ENCODE results near the gene COL4A2.

COL4A2 gene

DNA sequence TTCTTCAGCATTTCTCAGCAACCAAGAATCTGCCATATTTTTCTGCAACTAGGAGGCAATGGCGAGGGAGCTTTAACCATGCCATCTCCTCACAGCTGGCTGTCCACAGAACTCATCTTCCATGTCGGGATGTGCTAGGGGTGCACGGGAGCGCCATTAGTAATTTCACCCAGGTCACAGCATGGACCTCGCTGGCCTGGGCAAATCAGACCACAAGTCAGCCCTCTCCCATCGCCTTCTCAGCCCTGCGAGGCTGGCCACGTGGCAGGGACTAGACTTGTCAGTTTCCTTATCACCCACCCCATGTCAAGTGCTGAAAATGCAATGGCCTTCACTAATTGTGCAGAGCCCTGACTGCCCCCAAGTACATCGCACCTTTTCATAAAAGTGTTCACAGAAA lies 15.8 kb upstream of the COL4A2 start:
- no peak for DNase-seq

DNA sequence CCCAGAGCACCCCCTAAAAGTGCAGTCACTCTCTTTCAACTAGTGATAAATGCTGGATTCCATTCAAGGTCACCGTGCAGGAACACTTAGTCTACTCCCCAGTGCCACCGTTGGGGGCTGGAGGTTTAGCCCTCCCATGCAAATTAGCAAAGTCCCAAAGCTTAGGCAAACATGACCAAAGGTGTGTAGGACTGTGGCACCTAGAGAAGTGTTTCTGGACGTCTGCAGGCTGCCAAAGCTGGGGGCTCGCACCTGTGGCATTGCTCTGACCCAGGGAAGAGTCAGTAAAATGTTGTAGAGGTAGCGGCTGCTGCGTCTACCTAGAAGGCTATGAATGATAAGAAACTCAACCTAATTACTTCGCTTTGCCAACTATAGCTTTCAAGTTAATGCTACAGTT lies 14.0 kb upstream of the COL4A2 start:
- DNase-seq: no peak

DNA sequence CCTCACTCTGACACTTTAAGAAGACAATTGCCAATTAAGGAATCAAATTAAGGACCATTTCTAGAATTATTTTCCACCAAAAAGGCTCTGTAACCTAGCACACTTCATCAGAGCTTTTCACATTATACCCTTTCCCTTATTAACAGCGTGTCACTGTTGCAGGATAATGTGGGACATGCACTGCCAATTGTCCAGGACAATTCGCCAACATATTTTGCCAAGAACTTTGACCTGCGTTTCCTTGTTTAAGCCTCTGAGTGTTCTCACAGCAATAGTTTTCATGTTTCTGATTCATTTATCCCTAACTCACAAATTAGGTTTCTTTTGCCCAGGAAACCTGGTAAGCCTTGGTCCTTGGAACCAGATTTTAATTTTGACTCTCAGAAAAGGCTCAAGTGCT lies 13.4 kb upstream of the COL4A2 start:
- no peak for DNase-seq

DNA sequence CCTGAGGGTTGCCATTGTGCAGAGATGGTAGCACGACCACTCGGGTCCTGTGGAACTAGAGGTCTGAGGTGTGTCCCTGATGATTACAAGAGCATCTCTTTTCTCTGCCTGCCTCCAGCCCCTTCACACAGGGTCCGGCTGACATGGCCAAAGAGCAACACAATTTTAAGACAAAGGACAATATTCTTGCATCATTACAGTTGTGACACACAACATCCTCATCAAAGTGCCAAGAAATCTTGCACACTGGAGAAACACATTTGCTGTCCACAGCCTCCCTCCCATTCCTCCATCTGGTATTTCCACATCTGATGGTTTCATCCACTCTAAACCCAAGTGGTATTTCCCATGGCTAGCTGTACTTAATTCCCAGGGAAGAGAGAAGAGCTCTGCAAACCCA lies 12.9 kb upstream of the COL4A2 start:
- DNase-seq: no peak

DNA sequence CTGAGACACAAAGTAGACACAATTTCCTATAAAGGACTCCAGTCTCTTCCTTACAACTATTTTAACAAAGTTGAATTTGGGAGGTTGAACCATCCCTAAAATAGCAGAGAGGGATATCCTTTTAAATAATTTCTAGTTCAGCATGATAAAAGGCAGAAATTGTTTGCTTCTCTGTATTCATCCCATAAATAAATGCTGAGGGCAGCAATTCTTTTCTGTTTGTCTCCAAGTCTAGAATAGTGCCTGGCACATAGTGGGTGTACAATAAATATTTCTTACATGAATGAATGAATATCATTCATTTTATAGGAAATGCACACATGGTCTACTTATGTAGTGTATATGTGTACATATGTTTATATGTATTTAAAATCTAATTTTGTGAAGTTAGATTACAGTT lies 12.5 kb upstream of the COL4A2 start:
- no peak for DNase-seq

DNA sequence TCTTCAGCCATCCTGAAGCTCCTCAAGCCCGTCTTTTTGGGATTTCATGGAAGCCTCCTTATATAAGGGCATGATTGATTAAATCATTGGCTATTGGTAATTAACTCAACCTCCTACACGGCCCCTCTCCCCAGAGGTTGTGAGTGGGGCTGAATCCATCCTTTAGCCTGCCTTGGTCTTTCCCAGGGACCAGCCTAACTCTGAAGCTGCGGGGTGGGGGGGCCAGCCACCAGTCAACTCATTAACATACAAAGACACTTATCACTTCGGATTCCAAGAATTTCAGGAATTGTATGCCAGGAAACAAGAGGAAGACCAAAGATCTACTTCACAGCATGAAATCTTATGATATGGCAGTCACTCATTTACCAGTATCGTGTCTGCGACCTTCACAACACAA lies 10.1 kb upstream of the COL4A2 start:
- DNase-seq: no peak

DNA sequence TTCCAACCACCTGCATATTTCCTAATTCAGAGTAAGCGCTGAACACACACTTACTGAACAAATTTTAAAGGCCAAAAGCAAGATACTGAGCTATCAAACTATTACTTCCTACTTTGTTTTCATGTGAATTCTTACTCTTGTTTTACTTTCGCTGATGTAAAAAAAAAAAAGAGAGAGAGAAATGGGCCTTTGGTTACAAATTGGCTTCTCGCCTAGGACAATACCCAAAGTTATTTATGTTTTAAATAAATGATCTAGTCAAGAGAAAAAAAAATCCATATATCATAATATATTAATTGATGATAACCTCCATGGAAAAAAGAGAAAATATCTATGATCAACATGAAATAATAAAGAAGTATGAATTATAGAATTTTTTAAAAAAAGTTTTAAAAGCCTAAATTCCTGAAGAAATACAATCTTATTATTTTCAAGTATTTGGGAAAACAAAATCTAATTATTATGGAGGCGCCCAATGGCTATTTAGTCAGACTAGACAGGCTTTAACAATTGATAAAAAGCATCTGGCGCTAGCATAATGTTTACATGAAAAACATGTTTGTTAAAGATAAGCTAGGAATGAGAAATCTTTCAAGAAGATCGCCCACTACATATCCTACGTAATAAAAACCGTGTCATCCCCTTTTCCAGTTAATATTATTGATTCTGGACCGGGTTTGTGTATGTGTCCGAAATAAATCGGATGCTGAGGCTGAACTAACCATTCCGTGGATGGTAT lies 9.1 kb upstream of the COL4A2 start:
- no peak for DNase-seq

DNA sequence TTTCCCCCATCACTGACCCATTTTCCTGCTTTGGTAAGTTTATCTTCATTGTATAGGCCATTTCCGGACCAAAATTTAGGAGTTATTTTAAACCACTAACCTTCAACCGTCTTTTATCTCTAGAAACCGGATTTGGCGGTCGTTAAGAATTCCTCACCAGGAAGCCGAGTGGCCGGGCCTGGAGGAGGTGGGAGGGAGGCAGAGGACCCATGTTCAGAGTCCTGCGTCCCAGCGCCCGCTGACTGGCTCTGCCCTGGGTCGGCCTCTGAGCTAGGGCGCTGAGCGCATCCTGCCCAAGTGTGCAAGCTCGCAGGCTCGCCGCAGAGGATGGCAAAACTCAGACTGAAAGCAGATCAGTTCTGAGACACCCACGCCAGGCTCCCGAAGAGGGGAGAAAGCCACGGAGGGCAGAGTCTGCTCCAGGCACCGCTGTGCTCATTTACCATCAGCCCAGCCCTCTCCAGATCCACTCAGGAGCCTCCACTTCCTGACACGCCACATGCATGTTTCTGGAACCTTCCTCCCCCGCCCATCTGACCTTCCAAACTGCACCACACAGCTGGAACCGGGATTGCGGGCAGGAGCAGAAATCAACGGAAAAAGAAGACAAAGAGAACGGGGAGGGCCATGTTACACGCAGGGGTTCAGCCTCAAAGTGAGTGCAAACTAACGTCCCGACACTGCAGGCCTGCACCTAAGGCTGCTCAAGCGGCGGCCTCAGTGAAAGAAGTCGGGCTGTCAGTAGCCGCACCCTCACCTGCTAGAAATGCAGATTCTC lies 8.4 kb upstream of the COL4A2 start:
- DNase-seq: no peak

DNA sequence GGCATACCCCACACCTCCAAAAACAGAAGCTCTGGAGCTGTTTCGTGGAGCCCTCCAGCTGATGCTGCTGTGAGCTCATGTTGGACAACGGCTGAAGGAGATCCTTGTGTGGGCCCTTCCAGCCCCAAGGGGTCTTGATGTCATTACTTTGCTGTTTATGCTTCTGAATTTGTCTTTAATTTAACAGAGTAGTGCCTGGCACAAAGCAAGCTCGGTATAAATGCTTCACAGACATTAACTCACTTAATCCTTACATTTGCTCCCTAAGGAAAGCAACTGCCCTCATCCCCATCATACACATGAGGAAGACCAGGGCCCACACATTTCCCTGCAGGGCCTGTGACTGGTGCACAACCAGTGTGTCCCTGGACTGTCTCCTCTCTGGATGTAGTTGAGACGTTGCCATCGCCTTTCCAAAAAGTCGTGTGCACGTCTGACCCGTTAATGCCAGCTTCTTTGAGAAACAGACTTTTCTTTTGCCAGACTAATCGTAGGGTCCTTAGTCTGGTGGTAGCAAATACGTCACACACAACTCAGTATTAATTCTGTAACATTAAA lies 7.7 kb upstream of the COL4A2 start:
- DNase-seq: no peak

DNA sequence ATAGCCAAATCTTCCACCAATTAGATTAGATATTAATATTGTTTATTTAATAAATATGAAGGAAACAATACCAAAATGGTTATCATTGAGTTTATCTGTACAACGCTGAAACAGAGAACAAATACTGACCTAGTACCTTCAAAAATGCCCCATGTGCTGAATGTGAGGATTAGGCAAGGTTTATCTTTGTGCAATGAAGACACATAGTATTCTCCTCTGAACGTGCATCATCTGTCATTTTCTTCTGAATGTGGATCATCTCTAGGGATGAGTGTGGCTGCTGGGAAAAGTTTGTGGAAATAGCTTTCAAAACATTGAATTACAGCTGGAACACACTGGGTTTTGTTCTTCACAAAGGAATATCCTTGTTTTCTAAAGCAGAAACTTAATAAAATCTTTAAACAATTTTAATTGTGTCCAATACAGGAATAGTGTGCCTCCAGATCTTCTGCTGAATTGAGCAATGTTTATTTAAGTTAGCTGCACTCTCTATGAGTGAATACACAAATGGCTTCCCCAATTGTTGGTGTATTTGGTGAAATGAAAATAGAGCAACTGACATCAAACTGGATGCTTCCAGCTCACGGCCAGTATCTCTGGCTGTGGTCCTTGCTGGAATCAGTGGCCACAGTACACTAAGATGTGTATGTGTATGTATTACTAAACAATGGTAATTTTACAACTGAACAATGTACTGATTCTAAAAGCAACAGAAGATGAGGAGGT lies 6.8 kb upstream of the COL4A2 start:
- no peak for DNase-seq

DNA sequence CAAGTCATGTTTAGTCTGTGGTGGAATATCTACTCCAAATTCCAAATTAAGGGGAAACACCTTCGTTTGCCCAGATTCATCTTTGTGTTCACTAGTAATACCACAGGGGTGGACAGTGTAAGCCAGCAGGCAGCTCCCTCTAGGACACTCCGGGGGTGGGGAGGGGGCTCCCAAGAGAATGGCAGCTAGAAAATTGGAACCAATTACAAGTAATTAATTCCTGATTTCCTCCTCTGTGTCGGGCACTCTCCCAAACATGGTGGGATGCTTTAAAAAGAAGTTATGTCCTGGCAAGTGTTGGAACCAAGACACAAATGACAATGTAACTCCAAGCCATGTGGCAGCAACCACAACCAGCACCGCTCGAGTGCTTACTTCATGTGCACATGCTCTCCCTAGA lies 6.0 kb upstream of the COL4A2 start:
- DNase-seq: no peak

DNA sequence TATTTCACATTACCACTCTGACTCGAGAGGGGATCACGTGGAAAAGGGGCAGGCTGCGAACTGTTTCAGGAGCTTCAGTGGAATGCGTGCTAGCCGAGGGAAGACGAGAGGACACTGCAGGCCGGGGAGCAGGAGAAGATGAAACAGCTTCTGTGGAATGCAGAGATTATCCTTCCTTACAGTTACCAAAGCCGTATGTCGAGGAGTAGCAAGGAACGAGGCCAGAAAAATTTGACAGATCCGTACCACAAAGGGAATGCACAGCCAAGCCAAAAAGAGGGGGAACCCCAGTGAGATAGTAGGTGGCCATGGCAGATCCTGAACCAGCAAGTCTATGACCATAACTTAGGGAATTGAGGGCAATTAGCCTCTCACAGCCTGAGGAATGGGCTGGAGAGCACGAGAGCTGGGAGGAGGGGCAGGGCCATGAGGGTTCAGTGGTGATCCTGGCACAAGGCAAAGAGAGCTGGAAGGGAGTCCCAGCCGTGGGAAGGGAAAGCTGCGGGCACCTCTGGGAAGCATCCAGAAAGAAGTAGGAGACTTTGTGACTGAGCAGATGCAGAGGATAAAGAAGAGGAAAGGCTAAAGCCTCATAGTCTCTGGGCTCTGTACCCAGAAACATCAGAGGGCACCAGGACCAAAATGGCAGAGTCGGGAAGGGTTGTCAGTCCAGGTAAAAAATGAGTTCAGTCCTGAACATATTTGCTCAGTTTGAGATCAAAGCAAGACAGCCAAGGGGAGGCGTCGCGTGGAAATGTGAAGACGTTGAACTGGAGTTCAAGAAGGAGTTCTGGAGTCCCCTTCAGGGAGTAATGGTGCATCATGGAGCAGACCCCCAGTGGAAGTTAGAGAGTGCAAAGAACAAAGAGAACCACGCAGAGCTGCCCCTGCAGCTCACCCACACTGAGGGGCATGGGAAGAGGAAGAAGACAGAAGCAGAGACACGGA lies 5.2 kb upstream of the COL4A2 start:
- DNase-seq: no peak

DNA sequence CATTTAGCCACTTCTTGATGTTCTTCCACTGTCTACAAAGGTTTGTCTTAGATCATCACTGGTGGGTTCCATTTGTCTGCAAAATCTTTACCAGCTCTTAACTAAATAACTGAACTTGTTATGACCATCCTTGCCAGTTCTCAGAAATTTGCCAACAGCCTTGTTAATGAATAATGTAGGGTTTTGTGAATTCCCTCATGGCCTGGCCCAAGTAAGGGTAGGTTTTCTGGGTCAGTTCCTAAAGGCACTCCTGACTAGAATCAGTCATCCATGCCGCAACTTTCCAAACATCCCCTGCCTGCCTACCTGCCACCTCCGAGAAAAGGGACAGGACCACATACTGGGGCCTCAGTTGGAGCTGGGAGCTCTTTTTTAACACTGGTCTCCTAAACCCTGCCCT lies 4.1 kb upstream of the COL4A2 start:
- DNase-seq: no peak

DNA sequence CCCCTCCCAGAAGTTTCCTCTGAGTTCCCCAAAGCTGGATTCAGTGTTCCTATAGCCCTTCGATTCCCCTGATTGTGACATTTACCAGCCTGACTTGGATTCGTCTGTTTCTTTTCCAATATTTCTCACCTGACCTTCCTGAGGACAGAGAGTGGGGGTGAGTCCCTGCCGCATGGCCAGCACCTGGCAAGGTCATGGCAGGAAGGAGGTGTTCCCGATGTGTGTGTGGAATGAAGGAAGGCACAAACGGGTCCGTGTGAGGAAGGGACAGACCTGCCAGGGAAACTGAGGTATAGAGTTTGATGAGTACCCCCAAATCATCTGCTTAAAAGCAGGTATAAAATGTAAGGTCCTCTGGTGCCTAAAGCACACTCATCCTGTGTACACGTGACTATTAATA lies 3.4 kb upstream of the COL4A2 start:
- DNase-seq: no peak

DNA sequence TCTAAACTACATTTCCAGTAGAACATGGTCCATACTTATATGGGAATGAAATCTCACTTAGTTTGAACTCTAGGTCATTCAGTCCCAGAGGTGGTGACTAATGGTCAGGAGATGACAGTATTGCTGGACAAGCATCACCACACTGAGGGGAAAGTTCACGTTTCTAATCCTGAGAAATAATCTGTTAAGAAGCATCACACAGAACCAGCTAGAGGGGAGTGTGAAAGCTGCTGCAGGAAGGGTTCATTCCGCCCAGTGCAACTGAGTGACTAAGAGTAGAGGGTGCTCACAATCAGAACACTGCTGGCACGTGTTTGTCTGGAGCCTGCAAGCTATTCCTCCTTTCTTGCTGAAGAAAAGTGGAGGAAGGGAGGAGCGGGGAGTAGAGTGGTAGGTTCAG lies 2.8 kb upstream of the COL4A2 start:
- no peak for DNase-seq

DNA sequence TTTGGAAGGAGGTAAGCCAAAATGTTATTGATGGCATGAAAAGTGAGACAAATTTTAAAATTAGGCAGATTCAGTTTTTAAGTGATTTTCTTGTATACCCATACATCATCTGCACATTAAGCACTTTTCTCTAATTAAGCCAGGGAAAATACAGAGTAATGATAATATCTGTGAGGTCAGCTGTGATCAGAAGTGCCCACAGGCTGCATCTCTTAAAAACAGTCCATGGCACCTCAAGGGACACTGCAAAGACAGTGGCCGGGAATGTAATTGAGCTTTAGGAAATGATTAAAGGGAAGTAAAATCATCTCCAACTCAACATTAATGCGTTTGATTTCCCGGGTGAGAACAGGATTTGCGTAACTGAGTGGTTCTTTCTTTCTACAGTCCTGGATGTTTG lies 2.1 kb upstream of the COL4A2 start:
- no peak for DNase-seq

DNA sequence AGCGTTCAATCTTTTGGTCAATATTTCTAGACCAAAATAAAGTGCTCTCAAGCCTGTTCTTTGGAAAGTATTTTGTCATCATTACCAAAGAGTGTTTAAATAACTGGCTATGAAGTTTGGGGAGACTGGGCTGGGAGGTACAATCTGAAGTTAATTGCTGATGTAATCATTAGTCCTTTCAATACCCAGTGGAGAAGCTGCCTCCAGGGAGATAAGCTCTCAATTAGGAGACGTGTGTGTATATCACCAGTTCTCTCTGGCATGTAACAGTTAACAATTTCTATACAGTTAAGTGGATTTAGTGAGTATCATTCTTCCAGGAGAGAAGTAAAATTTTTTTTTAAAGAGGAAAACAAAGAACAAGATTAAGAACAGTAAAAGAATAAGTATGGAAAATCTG lies 1.5 kb upstream of the COL4A2 start:
- DNase-seq: no peak

DNA sequence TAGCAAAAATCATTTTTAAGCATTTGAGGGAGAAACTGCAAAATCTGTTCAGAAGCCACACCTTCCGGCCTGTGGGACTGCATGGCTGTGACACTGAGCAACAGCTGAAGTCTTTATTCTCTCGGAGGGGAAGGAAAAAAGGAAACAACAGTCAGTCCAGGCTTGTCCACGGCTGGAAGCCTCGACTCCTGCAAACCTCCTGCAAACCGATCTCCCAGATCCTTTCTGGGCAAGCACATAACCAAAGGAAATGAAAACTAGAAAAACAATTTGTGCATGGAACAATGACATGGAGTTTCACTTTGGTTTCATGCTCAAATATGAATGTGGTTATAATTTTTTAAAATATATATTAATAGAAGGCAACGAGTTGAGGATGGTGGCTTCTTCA lies 1.1 kb upstream of the COL4A2 start:
- DNase-seq: no peak

DNA sequence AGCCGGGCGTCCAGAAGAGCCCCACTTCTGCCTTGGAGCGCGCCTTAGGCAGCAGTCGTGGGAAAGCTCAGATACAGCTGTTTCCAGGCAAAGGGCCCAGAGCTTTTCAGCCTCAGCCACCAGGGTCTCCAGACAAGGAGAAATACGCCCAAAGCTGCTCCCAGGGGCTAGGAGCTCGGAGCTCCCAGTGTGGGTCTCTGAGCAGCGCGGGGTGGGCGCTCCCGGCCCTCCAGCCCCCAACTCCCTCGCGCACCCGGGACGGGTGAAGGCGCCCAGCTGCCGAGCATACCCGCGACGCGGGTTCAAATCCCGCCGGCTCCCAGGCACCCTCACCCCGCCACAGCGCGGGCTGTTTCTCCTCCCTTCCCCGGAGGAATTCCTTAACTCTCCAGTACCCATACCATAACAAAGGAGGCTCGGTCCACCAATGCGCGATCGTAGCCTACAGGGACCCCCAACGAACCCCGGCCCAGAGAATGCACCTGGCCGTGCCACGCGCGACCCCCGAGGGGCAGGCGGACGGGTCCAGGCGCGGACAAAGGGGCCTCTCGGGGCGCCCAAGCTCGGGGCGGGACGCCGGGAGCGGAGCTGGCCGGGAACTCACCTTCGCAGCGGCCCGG lies 634 bp upstream of the COL4A2 start:
- DNase-seq: no peak

DNA sequence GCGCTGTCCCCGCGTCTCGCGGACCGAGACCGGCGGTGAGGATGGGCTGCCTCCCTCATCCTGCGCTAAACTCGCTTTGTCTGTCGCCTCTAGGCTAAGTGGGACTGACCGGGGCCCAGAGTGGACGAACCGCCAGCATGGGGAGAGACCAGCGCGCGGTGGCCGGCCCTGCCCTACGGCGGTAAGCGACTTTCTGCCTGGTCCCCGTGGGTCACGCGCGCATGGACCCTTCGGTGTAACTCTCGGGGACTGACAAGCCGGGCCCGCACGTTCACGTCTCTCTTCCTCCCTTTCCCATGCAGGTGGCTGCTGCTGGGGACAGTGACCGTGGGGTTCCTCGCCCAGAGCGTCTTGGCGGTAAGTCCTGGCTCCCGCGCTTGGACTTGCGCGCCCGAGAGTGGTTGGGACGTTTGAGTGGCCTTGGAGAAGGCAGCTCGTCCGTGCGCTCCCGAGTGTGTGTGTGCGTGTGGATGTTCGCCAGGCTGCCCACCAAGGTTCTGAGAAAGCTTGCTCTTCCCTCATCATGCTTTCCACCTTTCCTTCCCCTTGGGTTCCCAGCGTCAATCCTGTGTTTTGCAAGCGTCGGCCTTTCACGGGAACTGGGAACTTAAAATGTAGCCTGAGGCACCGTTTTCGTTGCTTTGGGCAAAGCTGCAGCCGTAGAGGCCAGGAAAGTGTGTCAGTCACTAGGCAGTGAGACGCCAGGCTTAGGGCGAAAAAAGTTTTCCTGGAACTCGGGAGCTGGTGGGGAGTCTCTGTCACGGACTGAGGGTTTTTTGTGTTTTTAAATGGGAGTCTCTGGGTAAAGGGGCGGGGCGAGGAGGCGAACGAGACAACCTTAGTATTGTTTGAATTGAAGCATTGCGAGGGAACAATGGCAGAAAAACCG lies 927 bp downstream of the COL4A2 start:
- DNase-seq: no peak

Measured in activated CD4-positive, alpha-beta T cell treated with anti-CD3 and anti-CD28 coated beads, Interleukin-2, amount 50 U/mL, for 4 hours (primary cell).